K562 (cell line): ENCODE data around the gene IP6K3. TPM values are rescaled to one million over a fixed set of nuclear protein-coding genes. Genes with fewer than 3 reads are reported as not detected.

Experiments used
- ATF7 ChIP-seq: fragments of 450-650 bp; IDR thresholded peaks from 2 replicates; pipeline ENCODE4 v1.7.1; 2014; ENCODE audit warnings: mild to moderate bottlenecking, moderate library complexity
- CREB1 ChIP-seq, 2 experiments: sonication (generic) in 1 of 2; formaldehyde crosslinking in 1 of 2; IDR thresholded peaks; 2 replicates each; pipeline versions ENCODE4 v1.6.1 to v1.8.0; 2012 to 2022; ENCODE audit warnings: inconsistent platforms in 1 of 2, mild to moderate bottlenecking in 1 of 2, missing genetic modification reagents in 1 of 2, moderate library complexity in 1 of 2
- FOXK1 ChIP-seq: sonication (generic); formaldehyde crosslinking; IDR thresholded peaks from 2 replicates; pipeline ENCODE4 v1.8.0; 2022; ENCODE audit warnings: missing genetic modification reagents, mild to moderate bottlenecking, borderline replicate concordance
- KLF13 ChIP-seq: fragments of 450-650 bp; IDR thresholded peaks from 2 replicates; pipeline ENCODE4 v1.6.1; 2016; ENCODE audit warnings: missing genetic modification characterization, low read depth, mild to moderate bottlenecking, missing compliant biosample characterization, moderate library complexity, borderline replicate concordance
- NBN ChIP-seq: fragments of 450-650 bp; IDR thresholded peaks from 2 replicates; pipeline ENCODE4 v1.6.1; 2016; ENCODE audit warnings: low read depth, mild to moderate bottlenecking
- ZBTB33 ChIP-seq: sonication (generic); formaldehyde crosslinking; IDR thresholded peaks from 2 replicates; pipeline ENCODE4 v1.8.1; 2023; ENCODE audit warnings: mild to moderate bottlenecking, missing genetic modification reagents
- ZFP36 ChIP-seq: fragments of 150-350 bp; IDR thresholded peaks from 2 replicates; pipeline ENCODE4 v1.6.1; 2018; ENCODE audit warnings: low read length, low read depth; ENCODE audit not compliant: partially characterized antibody
- ZNF263 ChIP-seq: sonication (generic); formaldehyde crosslinking; IDR thresholded peaks from 2 replicates; pipeline ENCODE4 v1.8.0; 2022; ENCODE audit warnings: mild to moderate bottlenecking, missing genetic modification reagents, borderline replicate concordance
- ZNF561 ChIP-seq: fragments of 450-650 bp; formaldehyde crosslinking; conservative IDR thresholded peaks from 2 replicates; pipeline ENCODE4 v1.4.0; 2020; ENCODE audit warnings: mild to moderate bottlenecking, moderate library complexity
- polyA plus RNA-seq, 8 experiments: library from polyadenylated mRNA; depleted of rRNA in 4 of 8; stranded (reverse) in 5 of 8; unstranded in 3 of 8; fragments of >200 nt; fragmentation: Nextera tagmentation in 2 of 8; fragmentation: Illumina TruSeq in 1 of 8; extraction: Ambion mirVana in 2 of 8; extraction: Trizol in 1 of 8; gene quantifications; 2 replicates each; pipeline versions ENCODE4 v1.2.1 to v1.2.3, GENCODE V29; 2011 to 2014; ENCODE audit warnings: inconsistent platforms in 1 of 8, missing spikeins in 1 of 8
- total RNA-seq, 7 experiments: library from RNA; depleted of rRNA in 6 of 7; stranded (reverse); fragments of >200 nt in 6 of 7; fragmentation: Illumina TruSeq in 2 of 7; extraction: Trizol in 2 of 7; gene quantifications; 2 replicates each; pipeline versions ENCODE4 v1.2.1 to v1.2.3, GENCODE V29; 2011 to 2021; ENCODE audit warnings: low replicate concordance in 1 of 7

Gene IP6K3
- total and polyA plus RNA-seq, 9 of the 15 experiments (the other 6 are each of a cell fraction or from before 2014, with no cell fraction given): not detected

GRCh38 chr6:33686981-33687975 is 59.4 kb downstream of the IP6K3 start (continued):
- TF ChIP-seq FOXK1 (no peak), CREB1 (IDR thresholded peaks at IDR 0.05) (no peak), CREB1 (CRISPR knock-in tag; IDR thresholded peaks at IDR 0.05) (no peak), ZFP36 (no peak), NBN (no peak), ZNF263 (CRISPR knock-in tag) (no peak), ZBTB33 (CRISPR knock-in tag) (no peak), ZNF561 (CRISPR knock-in tag) (no peak), KLF13 (no peak), ATF7 (no peak)
- TF ChIP-seq, all 486 proteins: peak for 0
